Endothelial cell of umbilical vein (primary cell): ENCODE data around the gene EIF1B. TPM values are rescaled to one million over a fixed set of nuclear protein-coding genes. Genes with fewer than 3 reads are reported as not detected.

Experiments used
- BruUV-seq: library from RNA; stranded (reverse); fragments of 400-500 nt; replicated peaks from 2 replicates; lab custom pipeline; 2021; lab: Mats Ljungman, UMichigan
- CTCF ChIA-PET: fragments of 300-600, 350-600 bp; sonication (Branson Sonifier 250); formaldehyde crosslinking; loops from one replicate; lab custom pipeline; 2021; ENCODE audit warnings: antibody characterized with exemption, inconsistent platforms; lab: Charles Lee
- POLR2A ChIA-PET: fragments of 300-600, 350-600 bp; sonication (Branson Sonifier 250); formaldehyde crosslinking; loops from one replicate; lab custom pipeline; 2021; ENCODE audit warnings: antibody characterized with exemption, inconsistent platforms; lab: Charles Lee
- DNase-seq: peaks from one replicate; pipeline ENCODE4 v3.0.0-alpha.2; 2011; ENCODE audit warnings: low read depth, low spot score
- FAIRE-seq: peaks from 2 replicates; lab custom pipeline; 2011; peaks lifted over from hg19 to GRCh38; lab: Jason Lieb, UNC
- H2AFZ ChIP-seq: 2 replicates; pipeline ENCODE4 v1.6.0; 2012; ENCODE audit warnings: low read depth, low read length, control low read depth, inconsistent platforms
- H3K27ac ChIP-seq: 2 replicates; pipeline ENCODE4 v1.5.1; 2011; ENCODE audit warnings: low read depth, mild to moderate bottlenecking, control low read depth, low read length, moderate library complexity; ENCODE audit not compliant: insufficient read depth
- H3K27me3 ChIP-seq, 2 experiments: 2 replicates each; pipeline versions ENCODE4 v1.6.0 to v1.6.1; 2011; ENCODE audit warnings: low read length in 2 of 2, mixed read lengths in 1 of 2; ENCODE audit not compliant: control insufficient read depth in 2 of 2, insufficient read depth in 2 of 2
- H3K36me3 ChIP-seq, 2 experiments: 2 replicates in 1 of 2; 3 replicates in 1 of 2; pipeline ENCODE4 v1.5.1; 2011; ENCODE audit warnings: low read length in 2 of 2, mild to moderate bottlenecking in 1 of 2, moderate library complexity in 1 of 2; ENCODE audit not compliant: control insufficient read depth in 2 of 2, insufficient read depth in 2 of 2; ENCODE audit errors: extremely low read depth in 1 of 2
- H3K4me1 ChIP-seq: 3 replicates; pipeline ENCODE4 v1.5.1; 2011; ENCODE audit warnings: mild to moderate bottlenecking, low read length; ENCODE audit not compliant: control insufficient read depth, insufficient read depth; ENCODE audit errors: extremely low read depth
- H3K4me2 ChIP-seq: 2 replicates; pipeline ENCODE4 v1.6.1; 2011; ENCODE audit warnings: low read length, control low read depth, mixed read lengths; ENCODE audit not compliant: insufficient read depth
- H3K4me3 ChIP-seq, 3 experiments: fragments of 200-600 bp in 1 of 3; sonication (generic), shearing (Covaris generic) in 1 of 3; replicated peaks in 1 of 3; 2 replicates each; pipeline ENCODE4 v1.5.1; 2011 to 2016; ENCODE audit warnings: control low read depth in 3 of 3, low read length in 3 of 3, mild to moderate bottlenecking in 2 of 3, inconsistent platforms in 1 of 3, low read depth in 1 of 3, moderate library complexity in 1 of 3; ENCODE audit not compliant: insufficient read depth in 1 of 3
- H3K79me2 ChIP-seq: 2 replicates; pipeline ENCODE4 v1.6.0; 2012; ENCODE audit warnings: low read length, inconsistent platforms; ENCODE audit not compliant: control insufficient read depth, insufficient read depth
- H3K9ac ChIP-seq: replicated peaks from 2 replicates; pipeline ENCODE3; 2011; ENCODE audit warnings: low read length, control low read depth; ENCODE audit not compliant: insufficient read depth; ENCODE audit errors: extremely low read depth
- H3K9me1 ChIP-seq: replicated peaks from 3 replicates; pipeline ENCODE4 v1.6.0; 2011; ENCODE audit warnings: mild to moderate bottlenecking, low read length; ENCODE audit not compliant: control insufficient read depth, insufficient read depth; ENCODE audit errors: extremely low read depth
- H3K9me3 ChIP-seq: replicated peaks from 2 replicates; pipeline ENCODE4 v1.5.1; 2012; ENCODE audit warnings: low read length, inconsistent platforms; ENCODE audit not compliant: control insufficient read depth, insufficient read depth
- H4K20me1 ChIP-seq: replicated peaks from 2 replicates; pipeline ENCODE3; 2011; ENCODE audit warnings: mild to moderate bottlenecking, low read length; ENCODE audit not compliant: control insufficient read depth, insufficient read depth; ENCODE audit errors: extremely low read depth
- CTCF ChIP-seq, 2 donors: IDR thresholded peaks; 1 replicate in 1 of 2; 2 replicates in 1 of 2; pipeline ENCODE4 v1.5.1; 2011; ENCODE audit warnings: low read length in 2 of 2, mild to moderate bottlenecking in 2 of 2, moderate library complexity in 2 of 2, control low read depth in 1 of 2, inconsistent platforms in 1 of 2, low read depth in 1 of 2; ENCODE audit not compliant: insufficient read depth in 1 of 2; ENCODE audit errors: extremely low read depth in 1 of 2
- EZH2 ChIP-seq: IDR thresholded peaks from 2 replicates; pipeline ENCODE4 v1.6.1; 2012; ENCODE audit warnings: borderline replicate concordance, low read depth, mild to moderate bottlenecking, moderate library complexity, low read length, inconsistent platforms; ENCODE audit not compliant: severe bottlenecking
- FOS ChIP-seq: IDR thresholded peaks from 2 replicates; pipeline ENCODE4 v1.6.1; 2011; ENCODE audit warnings: mild to moderate bottlenecking, low read length, moderate library complexity, borderline replicate concordance; ENCODE audit not compliant: insufficient read depth
- GATA2 ChIP-seq: IDR thresholded peaks from 2 replicates; pipeline ENCODE4 v1.7.0; 2011; ENCODE audit warnings: low read depth, mild to moderate bottlenecking, moderate library complexity, mixed read lengths, low read length; ENCODE audit not compliant: insufficient read length, insufficient read depth
- JUN ChIP-seq: IDR thresholded peaks from 2 replicates; pipeline ENCODE4 v1.6.1; 2011; ENCODE audit warnings: borderline replicate concordance, low read depth; ENCODE audit not compliant: insufficient read length, insufficient read depth
- MYC ChIP-seq: IDR thresholded peaks from one replicate; pipeline ENCODE4 v1.6.1; 2011; ENCODE audit warnings: mild to moderate bottlenecking, low read depth, low read length
- POLR2A ChIP-seq: IDR thresholded peaks from 2 replicates; pipeline ENCODE4 v1.6.1; 2012; ENCODE audit warnings: low read depth, mild to moderate bottlenecking, control low read depth, low read length
- POLR2AphosphoS5 ChIP-seq: IDR thresholded peaks from 2 replicates; pipeline ENCODE4 v1.6.1; 2012; ENCODE audit warnings: low read depth, mild to moderate bottlenecking, control low read depth, low read length, moderate library complexity; ENCODE audit not compliant: insufficient read depth
- dilution Hi-C: fragments of 300-500 bp; cut with MboI; formaldehyde crosslinking; loops from one replicate; pipeline ENCODE4 v1.15.0; 2019; ENCODE audit warnings: low sequenced_read_pairs; ENCODE audit not compliant: extremely low pct_ligation_motif_present
- intact Hi-C: fragments of 100-400 bp; cut with micrococcal nuclease; formaldehyde crosslinking; loops from one replicate; pipeline ENCODE4 v1.10.0; 2022
- polyA plus RNA-seq, 4 experiments: library from polyadenylated mRNA; depleted of rRNA in 3 of 4; stranded (reverse) in 3 of 4; unstranded in 1 of 4; fragments of >200 nt; gene quantifications; 2 replicates each; pipeline versions ENCODE4 v1.2.1 to v1.2.3, GENCODE V29; 2011 to 2012; ENCODE audit warnings: missing spikeins in 1 of 4
- total RNA-seq: library from RNA; stranded (reverse); gene quantifications from 2 replicates; pipeline ENCODE4 v1.2.3, GENCODE V29; 2021
- TF ChIP-seq, protein P1 (sequence below): IDR thresholded peaks from 2 replicates; pipeline ENCODE4 v1.6.1; 2011; ENCODE audit not compliant: insufficient read depth, insufficient read length

Gene EIF1B
- total and polyA plus RNA-seq, 2 donors (not counting 3 experiments of a cell fraction or from before 2014, with no cell fraction given) = 17.8 to 46.0 TPM

DNA sequence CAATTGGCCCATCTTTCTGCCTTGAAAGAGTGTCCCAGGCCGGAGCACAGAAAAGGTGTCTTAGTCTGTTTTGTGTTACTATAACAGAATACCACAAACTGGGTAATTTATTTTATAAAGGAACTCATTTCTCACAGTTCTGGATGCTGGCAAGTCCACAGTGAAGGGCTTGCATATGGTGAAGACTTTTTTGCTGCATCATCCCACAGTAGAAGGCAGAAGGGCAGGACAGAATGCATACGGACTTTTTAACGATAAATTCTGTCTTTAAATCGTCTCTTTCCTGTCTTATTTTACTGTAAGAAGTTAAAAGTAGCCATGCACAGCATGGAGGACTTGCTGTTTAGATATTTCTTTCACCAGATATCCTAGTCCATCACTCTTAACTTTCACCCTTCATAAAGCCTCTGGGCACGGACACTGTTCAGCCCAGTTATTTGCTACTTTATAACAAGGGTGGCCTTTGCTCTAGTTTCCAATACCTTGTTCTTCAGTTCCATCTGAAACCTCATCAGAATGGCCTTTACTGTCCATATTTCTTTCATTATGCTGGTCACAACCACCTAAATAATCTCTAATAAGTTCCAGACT, 10.3 kb upstream of the EIF1B start:
- TF ChIP-seq GATA2 (no peak), CTCF (IDR thresholded peaks at IDR 0.05; ENCODE audit: extremely low read depth in 1 of 2, insufficient read depth in 1 of 2, low read depth in 1 of 2, low read length in 2 of 2) (no peak), POLR2A (no peak), MYC (no peak), EZH2 (no peak), POLR2AphosphoS5 (no peak), FOS (no peak), JUN (no peak)
- TF ChIP-seq, protein P1, sequence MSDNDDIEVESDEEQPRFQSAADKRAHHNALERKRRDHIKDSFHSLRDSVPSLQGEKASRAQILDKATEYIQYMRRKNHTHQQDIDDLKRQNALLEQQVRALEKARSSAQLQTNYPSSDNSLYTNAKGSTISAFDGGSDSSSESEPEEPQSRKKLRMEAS = no peak
- H3K27ac ChIP-seq = no peak overlapping the region

More for the DNA sequence above, 10.3 kb upstream of the EIF1B start:
- dilution Hi-C loops = no loop called here
- intact Hi-C loops = loop anchor here (1.0 kb wide), 1 partner anchor 10 kb away; the partner anchor contains the start of gene EIF1B
- H3K4me3 ChIP-seq = no peak overlapping the region
- peaks cover 10% of the 10 kb centered on the region for H3K4me1 ChIP-seq
- H3K9me1 ChIP-seq = no peaks in the 10 kb centered on the region
- no peaks in the 10 kb centered on the region for H3K36me3 ChIP-seq
- BruUV-seq = no TSS peak
- FAIRE-seq (no peak), DNase-seq (no peak)
- POLR2A ChIA-PET = no interaction called here
- no peak overlapping the region for H3K4me2 ChIP-seq
- no peak overlapping the region for H2AFZ ChIP-seq
- H4K20me1 ChIP-seq = no peaks in the 10 kb centered on the region
- CTCF ChIA-PET = no interaction called here
- no peak overlapping the region for H3K9ac ChIP-seq
- H3K27me3 ChIP-seq = no peaks in the 10 kb centered on the region
- H3K9me3 ChIP-seq = no peaks in the 10 kb centered on the region
- no peaks in the 10 kb centered on the region for H3K79me2 ChIP-seq
